MM.1S (cell line): ENCODE results near the gene ONECUT1.
A peak's percentile ranks its signal among the peaks of the same experiment; 100 is the strongest.

Experiments
- DNase-seq: peaks from one replicate; pipeline ENCODE4 v3.0.0-alpha.2; 2015
- H2AFZ ChIP-seq: fragments of 300-600 bp; sonication (generic); 2 replicates; pipeline ENCODE4 v1.6.0; 2016; ENCODE audit warnings: antibody characterized with exemption, low read length
- H3F3A ChIP-seq: fragments of 300-600 bp; sonication (generic); 2 replicates; pipeline ENCODE4 v1.6.1; 2016; ENCODE audit warnings: mild to moderate bottlenecking, antibody characterized with exemption, low read length, moderate library complexity, mixed read lengths; ENCODE audit not compliant: insufficient read depth
- H3K27ac ChIP-seq: fragments of 300-600 bp; sonication (generic); 2 replicates; pipeline ENCODE4 v1.5.1; 2016; ENCODE audit warnings: mild to moderate bottlenecking, low read length
- H3K27me3 ChIP-seq: fragments of 300-600 bp; sonication (generic); replicated peaks from 2 replicates; pipeline ENCODE4 v1.6.0; 2016; ENCODE audit warnings: low read length; ENCODE audit not compliant: insufficient read depth
- H3K36me3 ChIP-seq: fragments of 300-600 bp; sonication (generic); replicated peaks from 2 replicates; pipeline ENCODE4 v1.6.1; 2016; ENCODE audit warnings: mild to moderate bottlenecking, low read length, mixed read lengths; ENCODE audit not compliant: insufficient read depth
- H3K4me1 ChIP-seq: fragments of 300-600 bp; sonication (generic); 2 replicates; pipeline ENCODE4 v1.6.1; 2016; ENCODE audit warnings: low read length, mixed read lengths
- H3K4me2 ChIP-seq: fragments of 300-600 bp; sonication (generic); 2 replicates; pipeline ENCODE4 v1.6.0; 2016; ENCODE audit warnings: low read depth, low read length
- H3K4me3 ChIP-seq: fragments of 300-600 bp; sonication (generic); 2 replicates; pipeline ENCODE4 v1.5.1; 2016; ENCODE audit warnings: low read length, mixed read lengths
- H3K79me2 ChIP-seq: fragments of 300-600 bp; sonication (generic); 2 replicates; pipeline ENCODE4 v1.6.1; 2016; ENCODE audit warnings: mixed run types, low read length, mixed read lengths
- H3K9ac ChIP-seq: fragments of 300-600 bp; sonication (generic); 2 replicates; pipeline ENCODE4 v1.6.1; 2016; ENCODE audit warnings: low read length, mixed read lengths
- H3K9me2 ChIP-seq: fragments of 300-600 bp; sonication (generic); replicated peaks from 2 replicates; pipeline ENCODE4 v1.6.1; 2016; ENCODE audit warnings: mild to moderate bottlenecking, low read length, mixed read lengths; ENCODE audit not compliant: insufficient read depth
- H3K9me3 ChIP-seq: fragments of 300-600 bp; sonication (generic); replicated peaks from 2 replicates; pipeline ENCODE4 v1.6.1; 2016; ENCODE audit warnings: mild to moderate bottlenecking, low read length, mixed read lengths; ENCODE audit not compliant: insufficient read depth
- H4K20me1 ChIP-seq: fragments of 300-600 bp; sonication (generic); 2 replicates; pipeline ENCODE4 v1.6.1; 2016; ENCODE audit warnings: mild to moderate bottlenecking, low read length, moderate library complexity, mixed read lengths; ENCODE audit not compliant: insufficient read depth
- CTCF ChIP-seq: fragments of 300-600 bp; sonication (generic); IDR thresholded peaks from 2 replicates; pipeline ENCODE4 v1.5.1; 2016; ENCODE audit warnings: antibody characterized with exemption, low read length, mixed read lengths
- EZH2 ChIP-seq: fragments of 300-600 bp; sonication (generic); optimal IDR thresholded peaks from 2 replicates; pipeline ENCODE3; 2017; ENCODE audit warnings: low read depth, mild to moderate bottlenecking, antibody characterized with exemption, low read length, mixed read lengths
- EZH2phosphoT487 ChIP-seq: fragments of 300-600 bp; sonication (generic); IDR thresholded peaks from 2 replicates; pipeline ENCODE4 v1.6.1; 2018; ENCODE audit warnings: antibody characterized with exemption, low read length

ONECUT1 gene

DNA sequence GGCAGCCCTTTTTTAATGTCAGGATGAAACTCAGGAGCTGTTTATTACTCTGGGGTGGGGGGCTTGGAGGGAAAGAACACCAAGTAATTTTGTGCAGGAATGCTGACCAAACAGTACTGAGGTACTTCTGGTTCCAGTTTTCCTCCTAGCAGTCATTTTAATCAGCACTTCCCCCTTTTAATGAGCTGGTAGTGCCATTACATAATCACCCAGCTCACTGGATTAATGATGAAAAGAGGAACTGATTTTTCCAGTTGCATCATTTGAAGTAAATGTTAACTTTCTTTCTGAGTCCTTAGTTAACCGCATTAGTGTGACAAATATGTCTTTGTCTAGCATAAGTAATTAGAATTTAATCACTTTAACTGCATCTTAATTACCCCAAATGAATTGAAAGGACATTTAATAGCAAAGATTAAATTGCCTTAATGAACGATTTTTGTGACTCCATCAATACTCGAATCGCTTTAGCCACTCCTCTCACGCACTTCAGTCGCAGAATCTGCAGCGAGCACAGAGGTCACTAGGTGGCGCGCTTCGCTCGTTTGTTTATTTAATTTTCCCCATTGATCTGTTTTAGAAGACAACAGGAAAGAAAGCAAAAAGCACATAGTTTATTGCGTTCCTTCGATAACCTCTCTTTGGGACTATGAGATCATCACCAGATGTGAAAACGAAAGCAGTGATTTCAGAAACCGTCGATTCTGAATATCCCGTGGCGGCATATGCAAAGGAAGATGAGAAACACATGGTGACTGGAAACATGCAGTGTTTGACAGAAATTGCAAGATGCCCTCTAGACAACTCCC, 9.8 kb downstream of the ONECUT1 start:
- H3K4me3 ChIP-seq: peak overlapping the region; percentile 30
- H3K9ac ChIP-seq: no peak overlapping the region
- H3K9me2 ChIP-seq: no peaks in the 10 kb centered on the region
- TF ChIP-seq CTCF (peak; percentile 95), EZH2 (no peak)
- H3K36me3 ChIP-seq: no peaks in the 10 kb centered on the region
- H3K27ac ChIP-seq: no peak overlapping the region
- peaks cover 24% of the 10 kb centered on the region for H3K27me3 ChIP-seq
- H4K20me1 ChIP-seq: no peaks in the 10 kb centered on the region
- H3K4me1 ChIP-seq: peaks cover 14% of the 10 kb centered on the region
- H3K4me2 ChIP-seq: peak overlapping the region; percentile 53
- no peaks in the 10 kb centered on the region for H3F3A ChIP-seq
- peak overlapping the region; percentile 35; the same call in 1 of the 2 replicates for H2AFZ ChIP-seq
- DNase-seq: peak; percentile 68
- H3K9me3 ChIP-seq: no peaks in the 10 kb centered on the region
- no peaks in the 10 kb centered on the region for H3K79me2 ChIP-seq

- H4K20me1 ChIP-seq: no peaks in the 10 kb centered on the region
- H3K27ac ChIP-seq: no peak overlapping the region
- DNase-seq: peak; percentile 52
- peak overlapping the region; percentile 14; the same call in 1 of the 2 replicates for H3K4me2 ChIP-seq
- no peaks in the 10 kb centered on the region for H3K36me3 ChIP-seq
- H3K9ac ChIP-seq: no peak overlapping the region
- H3K9me2 ChIP-seq: no peaks in the 10 kb centered on the region
- H3K79me2 ChIP-seq: no peaks in the 10 kb centered on the region
- H3K4me1 ChIP-seq: peaks cover 14% of the 10 kb centered on the region
- TF ChIP-seq EZH2 (no peak), CTCF (no peak), EZH2phosphoT487 (no peak)
- H3K4me3 ChIP-seq: no peak overlapping the region
- H3K27me3 ChIP-seq: peaks cover 5% of the 10 kb centered on the region; the same call in 1 of the 2 replicates
- no peak overlapping the region for H2AFZ ChIP-seq
- no peaks in the 10 kb centered on the region for H3K9me3 ChIP-seq
- no peaks in the 10 kb centered on the region for H3F3A ChIP-seq
These were observed 11.7 kb downstream of the ONECUT1 start for GRCh38 chr15:52778457-52778856.

- Histone ChIP-seq H3F3A (no peaks in the 10 kb centered on the region), H3K9me3 (no peaks in the 10 kb centered on the region), H3K27me3 (no peaks in the 10 kb centered on the region), H3K27ac (no peak overlapping the region), H3K36me3 (no peaks in the 10 kb centered on the region), H2AFZ (no peak overlapping the region), H3K4me1 (no peaks in the 10 kb centered on the region), H3K9me2 (no peaks in the 10 kb centered on the region), H4K20me1 (no peaks in the 10 kb centered on the region), H3K4me3 (no peak overlapping the region), H3K4me2 (no peak overlapping the region), H3K9ac (no peak overlapping the region), H3K79me2 (no peaks in the 10 kb centered on the region)
- DNase-seq: no peak
- TF ChIP-seq EZH2phosphoT487: no peak
- no peak for TF ChIP-seq EZH2
- TF ChIP-seq CTCF: no peak
These were observed 17.4 kb downstream of the ONECUT1 start for GRCh38 chr15:52772766-52773165.
